GM04504 (cell line): Measurements from ENCODE around the gene TWF2.

Experiments used
- DNase-seq: peaks from one replicate; pipeline ENCODE4 v3.0.0-alpha.2; 2012; ENCODE audit warnings: low read depth

The TWF2 gene

GRCh38 chr3:52181543-52181942, 57.4 kb downstream of the TWF2 start:
- peak; percentile 48 for DNase-seq
